Spleen (tissue), 11 donors: ENCODE data around the gene GSDMA. TPM values are rescaled to one million over a fixed set of nuclear protein-coding genes. Genes with fewer than 3 reads are reported as not detected.

Experiments used
- DNase-seq: peaks from one replicate; pipeline ENCODE4 v3.0.0-alpha.2; 2020
- H3K27ac ChIP-seq, 8 donors: fragments of 200-600 bp; sonication (generic) in 7 of 8; 1 replicate in 4 of 8; 2 replicates in 4 of 8; pipeline versions ENCODE4 v1.5.0 to v1.8.0; 2016 to 2021; ENCODE audit warnings: inconsistent platforms in 4 of 8, mild to moderate bottlenecking in 4 of 8, moderate library complexity in 1 of 8
- H3K27me3 ChIP-seq, 7 donors: fragments of 200-600 bp; sonication (generic) in 6 of 7; replicated peaks in 1 of 7; 1 replicate in 4 of 7; 2 replicates in 3 of 7; pipeline versions ENCODE4 v1.5.0 to v1.8.0; 2016 to 2021; ENCODE audit warnings: inconsistent platforms in 3 of 7, mild to moderate bottlenecking in 1 of 7
- H3K36me3 ChIP-seq, 6 donors: fragments of 200-600 bp; sonication (generic) in 5 of 6; 1 replicate in 4 of 6; 2 replicates in 2 of 6; pipeline versions ENCODE4 v1.5.0 to v1.8.0; 2016 to 2021; ENCODE audit warnings: inconsistent platforms in 2 of 6
- H3K4me1 ChIP-seq, 6 donors: fragments of 200-600 bp; sonication (generic) in 5 of 6; 1 replicate in 3 of 6; 2 replicates in 3 of 6; pipeline versions ENCODE4 v1.5.0 to v1.8.0; 2016 to 2021; ENCODE audit warnings: inconsistent platforms in 3 of 6
- H3K4me3 ChIP-seq, 8 donors: fragments of 200-600 bp; sonication (generic) in 7 of 8; 1 replicate in 4 of 8; 2 replicates in 4 of 8; pipeline versions ENCODE4 v1.5.0 to v1.8.0; 2016 to 2021; ENCODE audit warnings: inconsistent platforms in 4 of 8, mild to moderate bottlenecking in 4 of 8, moderate library complexity in 2 of 8
- H3K9me3 ChIP-seq, 8 donors: fragments of 200-600 bp; sonication (generic) in 7 of 8; 1 replicate in 4 of 8; 2 replicates in 4 of 8; pipeline versions ENCODE4 v1.5.0 to v1.8.0; 2016 to 2021; ENCODE audit warnings: inconsistent platforms in 4 of 8
- CTCF ChIP-seq, 11 experiments: fragments of 200-600 bp in 7 of 11; fragments of 450-650 bp in 4 of 11; sonication (generic) in 4 of 11; IDR thresholded peaks in 8 of 11; conservative IDR thresholded peaks in 3 of 11; 1 replicate in 7 of 11; 2 replicates in 4 of 11; pipeline versions ENCODE4 v1.4.0 to v1.8.0; 2016 to 2021; ENCODE audit warnings: antibody characterized with exemption in 11 of 11, inconsistent platforms in 4 of 11, mild to moderate bottlenecking in 1 of 11
- POLR2A ChIP-seq, 3 donors: fragments of 450-650 bp; IDR thresholded peaks; one replicate each; pipeline ENCODE4 v1.5.1; 2017; ENCODE audit warnings: antibody characterized with exemption in 3 of 3, mild to moderate bottlenecking in 1 of 3
- POLR2AphosphoS5 ChIP-seq, 3 donors: sonication (generic); formaldehyde crosslinking; IDR thresholded peaks; one replicate each; pipeline ENCODE4 v1.5.1; 2017; ENCODE audit warnings: antibody characterized with exemption in 3 of 3
- WGBS, 5 donors: extraction: QIAGEN DNeasy Blood & Tissue Kit in 3 of 5; methylation state at CpG; one replicate each; pipeline versions ENCODE4 v1.1.5 to v1.1.7; 2013 to 2018; 5-methylcytosine and 5-hydroxymethylcytosine counted together
- intact Hi-C: fragments of 100-400 bp; cut with DNase I; formaldehyde crosslinking; loops from one replicate; pipeline ENCODE4 v1.15.0; 2023; ENCODE audit warnings: low total_unique reads
- polyA plus RNA-seq, 3 donors: library from polyadenylated mRNA; stranded (reverse); fragments of 200-250 nt; gene quantifications; one replicate each; pipeline ENCODE4 v1.2.1, GENCODE V29; 2013
- total RNA-seq, 7 donors: library from RNA; depleted of rRNA in 3 of 7; stranded (reverse); fragments of >200 nt in 3 of 7; fragmentation: NEBNext Ultra II Directional in 4 of 7; extraction: Animal tissue kit (Norgen Biotek cat#: 25700) in 4 of 7; gene quantifications; one replicate each; pipeline versions ENCODE4 v1.1.0 to v1.2.1, GENCODE V29; 2016 to 2021
- donor health status: healthy with polysubstance abuse.
- donor health status: DM: no; HTN: no; CAD: no; lungs with moderate emphysema.
- donor health status: DM: no; HTN: no; CAD: no.
- donor health status: Bipolar disorder and iron deficiency.
- donor health status: healthy.
- donor health status: DM: no; HTN: no; CAD: no.
- donor health status: DM: yes; HTN: yes; CAD: no.

Gene GSDMA
- total and polyA plus RNA-seq, 10 donors: 0.07 to 1.2 (median 0.41) TPM; not detected in 3

DNA sequence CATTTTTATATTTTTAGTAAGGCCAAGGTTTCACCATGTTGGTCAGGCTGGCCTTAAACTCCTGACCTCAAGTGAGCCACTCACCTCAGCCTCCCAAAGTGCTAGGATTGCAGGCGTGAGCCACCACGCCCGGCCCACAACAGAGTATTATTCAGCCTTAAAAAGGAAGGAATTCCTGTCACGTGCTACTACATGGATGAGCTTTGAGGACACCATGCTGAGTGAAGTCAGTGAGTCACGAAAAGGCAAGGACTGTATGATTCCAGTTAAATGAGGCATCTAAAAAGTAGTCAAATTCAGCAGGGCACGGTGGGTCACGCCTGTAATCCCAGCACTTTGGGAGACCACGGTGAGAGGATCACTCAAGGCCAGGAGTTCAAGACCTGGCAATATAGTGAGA is 62.1 kb downstream of the GSDMA start:
- Histone ChIP-seq H3K4me3 (no peak overlapping the region), H3K27me3 (no peaks in the 10 kb centered on the region), H3K27ac (peak overlapping the region in 2 of 8 donors; percentile 53 to 74), H3K36me3 (peaks cover 0 to 100% (median 75%) of the 10 kb centered on the region in 6 donors), H3K9me3 (no peaks in the 10 kb centered on the region), H3K4me1 (peaks cover 12 to 75% (median 47%) of the 10 kb centered on the region in 6 donors)
- intact Hi-C loops: no loop called here
- WGBS, 5 donors: 78 to 91% (median 86%) methylated on average over 8 of the region's 8 CpGs
- no peak for TF ChIP-seq CTCF (IDR thresholded peaks at IDR 0.05 in 8 of 11, conservative IDR thresholded peaks at IDR 0.05 in 3 of 11)
- no peak for TF ChIP-seq POLR2AphosphoS5 (IDR thresholded peaks at IDR 0.05)
- TF ChIP-seq POLR2A (IDR thresholded peaks at IDR 0.05): no peak
- no peak for DNase-seq

GRCh38 chr17:40025559-40025958 is 62.8 kb downstream of the GSDMA start:
- intact Hi-C loops: no loop called here
- H3K9me3 ChIP-seq: no peaks in the 10 kb centered on the region
- no peak for DNase-seq
- no peaks in the 10 kb centered on the region for H3K27me3 ChIP-seq
- peak overlapping the region in 3 of 8 donors; percentile 22 to 74 (median 53) for H3K27ac ChIP-seq
- H3K4me3 ChIP-seq: no peak overlapping the region
- H3K36me3 ChIP-seq: peaks cover 0 to 100% (median 76%) of the 10 kb centered on the region in 6 donors
- TF ChIP-seq CTCF (IDR thresholded peaks at IDR 0.05 in 8 of 11, conservative IDR thresholded peaks at IDR 0.05 in 3 of 11) (no peak), POLR2AphosphoS5 (IDR thresholded peaks at IDR 0.05) (no peak), POLR2A (IDR thresholded peaks at IDR 0.05) (no peak)
- H3K4me1 ChIP-seq: peaks cover 12 to 68% (median 44%) of the 10 kb centered on the region in 6 donors
- 81 to 94% (median 85%) methylated on average over 2 of the region's 2 CpGs for WGBS, 5 donors

DNA sequence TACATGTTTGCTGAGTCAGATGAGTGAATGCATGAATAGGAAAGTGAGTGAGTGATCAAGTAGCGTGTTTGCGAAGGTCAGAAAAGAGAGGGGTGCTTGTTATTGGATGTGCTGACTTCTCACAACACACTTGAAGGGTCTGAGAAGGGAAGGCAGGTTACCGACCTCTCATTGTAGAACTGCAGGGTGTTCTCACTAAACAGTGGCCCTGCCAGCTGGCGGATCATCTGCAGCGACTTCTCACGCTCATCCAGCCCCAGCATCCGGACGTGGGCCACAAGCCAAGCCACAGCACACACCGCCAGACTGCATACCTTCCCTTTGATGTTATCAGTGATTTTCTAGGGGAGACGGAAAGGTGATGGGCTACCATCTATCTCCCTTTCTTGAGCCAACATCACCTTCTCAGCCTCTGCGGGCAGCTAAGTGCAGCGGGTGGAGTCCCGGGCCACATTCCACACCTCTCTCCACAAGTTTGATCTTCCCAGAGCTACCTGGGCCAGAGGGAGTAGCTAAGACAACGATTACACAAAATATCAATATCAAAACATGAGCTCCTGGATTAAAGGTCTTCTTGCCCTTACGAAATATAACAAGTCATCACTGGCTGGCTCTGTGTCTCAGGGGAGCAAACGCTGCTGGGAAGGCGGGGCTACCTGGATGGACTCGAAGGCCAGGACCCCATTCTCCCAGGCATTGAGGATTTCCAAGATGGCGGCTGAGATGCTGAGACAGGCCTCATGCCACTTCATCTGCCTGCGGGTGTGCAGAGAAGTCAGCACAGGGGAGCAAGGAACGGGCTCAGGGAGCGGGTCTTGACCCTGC is 63.4 kb downstream of the GSDMA start:
- Histone ChIP-seq H3K36me3 (peaks cover 0 to 100% (median 81%) of the 10 kb centered on the region in 6 donors), H3K4me3 (no peak overlapping the region), H3K27ac (peak overlapping the region in 2 of 8 donors; percentile 22 to 74), H3K27me3 (no peaks in the 10 kb centered on the region), H3K9me3 (no peaks in the 10 kb centered on the region), H3K4me1 (peaks cover 12 to 62% (median 37%) of the 10 kb centered on the region in 6 donors)
- WGBS, 5 donors: 76 to 82% (median 80%) methylated on average over 22 of the region's 22 CpGs
- DNase-seq: no peak
- intact Hi-C loops: no loop called here
- TF ChIP-seq CTCF (IDR thresholded peaks at IDR 0.05 in 8 of 11, conservative IDR thresholded peaks at IDR 0.05 in 3 of 11) (no peak), POLR2AphosphoS5 (IDR thresholded peaks at IDR 0.05) (no peak), POLR2A (IDR thresholded peaks at IDR 0.05) (no peak)
